LNCAP (cell line): ENCODE results near the gene LAMA5.

ENCODE experiments used
- CTCF ChIP-seq: fragments of 450-650 bp; IDR thresholded peaks from 2 replicates; pipeline ENCODE4 v1.5.1; 2017; ENCODE audit warnings: mild to moderate bottlenecking

Gene LAMA5

GRCh38 chr20:62266340-62266739 lies 100.8 kb downstream of the LAMA5 start:
- TF ChIP-seq CTCF = no peak

GRCh38 chr20:62265365-62265764 lies 101.7 kb downstream of the LAMA5 start:
- TF ChIP-seq CTCF = no peak

GRCh38 chr20:62263396-62263795 lies 103.7 kb downstream of the LAMA5 start:
- no peak for TF ChIP-seq CTCF

- no peak for TF ChIP-seq CTCF
These were observed 105.0 kb downstream of the LAMA5 start for GRCh38 chr20:62262064-62262463.

- no peak for TF ChIP-seq CTCF
These were observed 107.9 kb downstream of the LAMA5 start for GRCh38 chr20:62259294-62259565.
